HG02588 (cell line): ENCODE measurements around the gene DIAPH3.
A peak's percentile ranks its signal among the peaks of the same experiment; 100 is the strongest.

ENCODE experiments used
- ATAC-seq: cut with Tn5 transposase; IDR thresholded peaks from one replicate; pipeline ENCODE4 v1.9.1; 2021; ENCODE audit warnings: mild to moderate bottlenecking, moderate library complexity; ENCODE audit not compliant: unreplicated experiment

DIAPH3 gene

GRCh38 chr13:59801107-59801880 lies 362.4 kb downstream of the DIAPH3 start:
- no peak for ATAC-seq

- no peak for ATAC-seq
Observed at GRCh38 chr13:59793107-59793506, 370.6 kb downstream of the DIAPH3 start.

GRCh38 chr13:59790626-59791025 lies 373.1 kb downstream of the DIAPH3 start:
- ATAC-seq = no peak

GRCh38 chr13:59789558-59789957 lies 374.2 kb downstream of the DIAPH3 start:
- no peak for ATAC-seq

- ATAC-seq = no peak
Observed at GRCh38 chr13:59787679-59788078, 376.0 kb downstream of the DIAPH3 start.

GRCh38 chr13:59782696-59783095 lies 381.0 kb downstream of the DIAPH3 start:
- no peak for ATAC-seq

GRCh38 chr13:59780058-59780457 lies 383.7 kb downstream of the DIAPH3 start:
- no peak for ATAC-seq

- no peak for ATAC-seq
Observed at GRCh38 chr13:59776924-59777690, 386.6 kb downstream of the DIAPH3 start.

GRCh38 chr13:59774491-59774971 lies 389.2 kb downstream of the DIAPH3 start:
- no peak for ATAC-seq

GRCh38 chr13:59771272-59771671 lies 392.5 kb downstream of the DIAPH3 start:
- ATAC-seq = no peak

GRCh38 chr13:59770451-59770850 lies 393.3 kb downstream of the DIAPH3 start:
- no peak for ATAC-seq

GRCh38 chr13:59766236-59766635 lies 397.5 kb downstream of the DIAPH3 start:
- ATAC-seq = no peak

GRCh38 chr13:59755632-59756290 lies 408.0 kb downstream of the DIAPH3 start:
- ATAC-seq = peak; percentile 68

- ATAC-seq = peak; percentile 54
Observed at GRCh38 chr13:59754411-59754810, 409.3 kb downstream of the DIAPH3 start.

- no peak for ATAC-seq
Observed at GRCh38 chr13:59750860-59751259, 412.9 kb downstream of the DIAPH3 start.

- no peak for ATAC-seq
Observed at GRCh38 chr13:59748046-59748445, 415.7 kb downstream of the DIAPH3 start.

GRCh38 chr13:59747529-59747928 lies 416.2 kb downstream of the DIAPH3 start:
- peak; percentile 36 for ATAC-seq

GRCh38 chr13:59746291-59746962 lies 417.3 kb downstream of the DIAPH3 start:
- ATAC-seq = no peak

- peak; percentile 42 for ATAC-seq
Observed at GRCh38 chr13:59745392-59745788, 418.3 kb downstream of the DIAPH3 start.

- peak; percentile 66 for ATAC-seq
Observed at GRCh38 chr13:59744747-59745391, 418.9 kb downstream of the DIAPH3 start.
